Mesendoderm (in vitro differentiated cells): ENCODE results near the gene PTPN9.
A peak's percentile ranks its signal among the peaks of the same experiment; 100 is the strongest.

Experiments
- DNase-seq: peaks from one replicate; pipeline ENCODE4 v3.0.0; 2013
- H2AK5ac ChIP-seq: 2 replicates; pipeline ENCODE4 v1.6.1; 2013; ENCODE audit warnings: low read length, inconsistent platforms
- H2BK120ac ChIP-seq: 2 replicates; pipeline ENCODE4 v1.6.1; 2013; ENCODE audit warnings: low read depth, mild to moderate bottlenecking, low read length, moderate library complexity, mixed read lengths
- H2BK15ac ChIP-seq: replicated peaks from 2 replicates; pipeline ENCODE4 v1.6.1; 2013; ENCODE audit warnings: low read depth, mild to moderate bottlenecking, moderate library complexity
- H2BK5ac ChIP-seq: 2 replicates; pipeline ENCODE4 v1.6.1; 2013; ENCODE audit warnings: low read length, inconsistent platforms
- H3K18ac ChIP-seq: 2 replicates; pipeline ENCODE4 v1.6.1; 2013; ENCODE audit warnings: mild to moderate bottlenecking, low read length, mixed read lengths
- H3K23ac ChIP-seq: one replicate; pipeline ENCODE4 v1.6.1; 2013; ENCODE audit warnings: low read length
- H3K27ac ChIP-seq: 2 replicates; pipeline ENCODE4 v1.5.1; 2013; ENCODE audit warnings: low read depth, mild to moderate bottlenecking, inconsistent platforms, low read length, moderate library complexity
- H3K27me3 ChIP-seq: 2 replicates; pipeline ENCODE4 v1.6.1; 2013; ENCODE audit warnings: low read length, control low read depth, mild to moderate bottlenecking, inconsistent platforms; ENCODE audit not compliant: insufficient read depth, poor library complexity
- H3K36me3 ChIP-seq: 2 replicates; pipeline ENCODE4 v1.6.1; 2013; ENCODE audit warnings: low read length, inconsistent platforms; ENCODE audit not compliant: control insufficient read depth, insufficient read depth
- H3K4ac ChIP-seq: one replicate; pipeline ENCODE4 v1.6.1; 2013; ENCODE audit warnings: low read depth, mild to moderate bottlenecking, low read length, moderate library complexity
- H3K4me1 ChIP-seq: 2 replicates; pipeline ENCODE4 v1.6.1; 2013; ENCODE audit warnings: low read depth, low read length, inconsistent platforms; ENCODE audit not compliant: control insufficient read depth
- H3K4me2 ChIP-seq: 2 replicates; pipeline ENCODE4 v1.6.1; 2013; ENCODE audit warnings: low read length
- H3K4me3 ChIP-seq: 2 replicates; pipeline ENCODE4 v1.5.1; 2013; ENCODE audit warnings: mild to moderate bottlenecking, low read length
- H3K56ac ChIP-seq: one replicate; pipeline ENCODE4 v1.6.1; 2013; ENCODE audit warnings: low read length
- H3K79me1 ChIP-seq: 2 replicates; pipeline ENCODE4 v1.6.1; 2013; ENCODE audit warnings: low read length, inconsistent platforms
- H3K79me2 ChIP-seq: 2 replicates; pipeline ENCODE4 v1.6.1; 2013; ENCODE audit warnings: mild to moderate bottlenecking, low read length; ENCODE audit not compliant: control insufficient read depth, insufficient read depth
- H3K9ac ChIP-seq: 2 replicates; pipeline ENCODE4 v1.6.1; 2013; ENCODE audit warnings: low read length, inconsistent platforms
- H4K5ac ChIP-seq: one replicate; pipeline ENCODE4 v1.6.1; 2013; ENCODE audit warnings: low read length
- H4K8ac ChIP-seq: one replicate; pipeline ENCODE4 v1.6.1; 2013; ENCODE audit warnings: low read depth, mild to moderate bottlenecking, control low read depth, low read length, moderate library complexity
- WGBS: extraction: QIAGEN DNeasy Blood & Tissue Kit; methylation state at CpG from one replicate; pipeline ENCODE4 v1.1.7; 2013; ENCODE audit warnings: low lambda C conversion rate, missing lambda C conversion rate; ENCODE audit not compliant: insufficient coverage; ENCODE audit errors: extremely low coverage; 5-methylcytosine and 5-hydroxymethylcytosine counted together

Gene PTPN9

DNA sequence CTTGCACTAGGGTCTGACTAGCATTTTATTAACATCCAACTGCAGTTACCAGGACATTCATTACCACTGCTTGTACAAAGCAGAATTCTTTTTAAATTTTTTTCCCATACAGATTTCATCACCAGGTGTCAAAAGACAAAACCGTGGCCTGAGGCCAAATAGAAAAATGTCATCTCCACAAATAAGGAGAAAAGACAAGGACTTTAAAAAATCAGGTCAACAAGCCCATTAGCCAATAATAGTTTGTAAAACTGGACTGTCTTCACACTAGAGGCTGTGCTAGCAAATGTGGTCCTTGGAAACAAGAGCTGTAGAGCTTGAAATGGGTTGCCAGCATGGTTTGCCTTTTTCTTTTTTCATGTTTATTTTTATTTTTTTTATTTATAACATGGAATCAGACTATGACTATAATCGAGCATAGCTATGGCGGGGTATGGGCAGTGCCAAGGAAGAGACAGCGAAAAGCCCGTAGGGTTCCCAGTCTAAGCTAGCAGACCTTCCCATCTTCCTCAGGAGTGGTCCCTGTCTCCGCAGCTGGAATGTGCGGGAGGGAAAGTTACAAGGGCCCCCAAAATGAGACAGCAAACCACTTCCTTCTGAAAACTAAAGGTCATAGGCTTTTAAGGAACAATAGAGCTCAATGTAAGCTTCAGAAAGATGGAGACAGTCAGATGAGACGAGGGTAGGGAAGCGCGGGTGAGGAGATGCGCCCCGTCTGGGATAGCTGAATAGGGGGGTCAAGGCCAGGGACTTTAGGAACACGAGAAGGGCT, 1.5 kb downstream of the PTPN9 start:
- no peak for DNase-seq
- peaks cover 45% of the 10 kb centered on the region for H3K79me2 ChIP-seq
- H3K9ac ChIP-seq: peak overlapping the region; percentile 98
- H3K4me1 ChIP-seq: peaks cover 11% of the 10 kb centered on the region
- H2BK120ac ChIP-seq: no peak overlapping the region
- H3K4me3 ChIP-seq: peak overlapping the region; percentile 97
- no CpG with 5 or more reads among the region's 13 CpGs for WGBS
- no peak overlapping the region for H2BK5ac ChIP-seq
- H3K4ac ChIP-seq: peak overlapping the region; percentile 50
- peak overlapping the region; percentile 99 for H3K18ac ChIP-seq
- peak overlapping the region; percentile 87 for H3K56ac ChIP-seq
- peak overlapping the region; percentile 82 for H3K4me2 ChIP-seq
- no peak overlapping the region for H4K8ac ChIP-seq
- peak overlapping the region; percentile 99 for H3K27ac ChIP-seq
- no peaks in the 10 kb centered on the region for H3K27me3 ChIP-seq
- H3K79me1 ChIP-seq: peaks cover 4% of the 10 kb centered on the region
- H2BK15ac ChIP-seq: no peak overlapping the region
- no peaks in the 10 kb centered on the region for H3K36me3 ChIP-seq
- H4K5ac ChIP-seq: no peak overlapping the region
- peak overlapping the region; percentile 45 for H2AK5ac ChIP-seq
- H3K23ac ChIP-seq: peak overlapping the region; percentile 19

GRCh38 chr15:75573648-75574384, 5.3 kb downstream of the PTPN9 start:
- H3K4ac ChIP-seq: no peak overlapping the region
- H3K79me2 ChIP-seq: peaks cover 72% of the 10 kb centered on the region
- DNase-seq: peak; percentile 44
- no peak overlapping the region for H3K18ac ChIP-seq
- peaks cover 7% of the 10 kb centered on the region for H3K4me1 ChIP-seq
- H2BK15ac ChIP-seq: no peak overlapping the region
- H3K4me2 ChIP-seq: no peak overlapping the region
- no peak overlapping the region for H2BK5ac ChIP-seq
- H4K5ac ChIP-seq: no peak overlapping the region
- H3K9ac ChIP-seq: peak overlapping the region; percentile 22
- no peak overlapping the region for H3K23ac ChIP-seq
- H3K4me3 ChIP-seq: no peak overlapping the region
- H3K27ac ChIP-seq: no peak overlapping the region
- no peak overlapping the region for H2AK5ac ChIP-seq
- H3K56ac ChIP-seq: no peak overlapping the region
- H3K79me1 ChIP-seq: peaks cover 4% of the 10 kb centered on the region
- H3K27me3 ChIP-seq: no peaks in the 10 kb centered on the region
- no peaks in the 10 kb centered on the region for H3K36me3 ChIP-seq
- H2BK120ac ChIP-seq: no peak overlapping the region
- H4K8ac ChIP-seq: no peak overlapping the region
- WGBS: no CpG with 5 or more reads among the region's 5 CpGs

- H3K36me3 ChIP-seq: no peaks in the 10 kb centered on the region
- H3K79me2 ChIP-seq: peaks cover 64% of the 10 kb centered on the region
- H3K4me3 ChIP-seq: no peak overlapping the region
- WGBS: no CpG with 5 or more reads among the region's 8 CpGs
- no peak overlapping the region for H4K8ac ChIP-seq
- H3K56ac ChIP-seq: no peak overlapping the region
- no peak overlapping the region for H2BK120ac ChIP-seq
- DNase-seq: no peak
- no peak overlapping the region for H3K18ac ChIP-seq
- no peak overlapping the region for H3K4ac ChIP-seq
- peaks cover 5% of the 10 kb centered on the region for H3K4me1 ChIP-seq
- H2BK15ac ChIP-seq: no peak overlapping the region
- no peak overlapping the region for H3K23ac ChIP-seq
- no peaks in the 10 kb centered on the region for H3K27me3 ChIP-seq
- no peak overlapping the region for H3K9ac ChIP-seq
- peaks cover 6% of the 10 kb centered on the region for H3K79me1 ChIP-seq
- no peak overlapping the region for H2AK5ac ChIP-seq
- no peak overlapping the region for H4K5ac ChIP-seq
- no peak overlapping the region for H2BK5ac ChIP-seq
- no peak overlapping the region for H3K27ac ChIP-seq
- H3K4me2 ChIP-seq: no peak overlapping the region
These were observed 8.8 kb downstream of the PTPN9 start for GRCh38 chr15:75570126-75570845.

- H4K8ac ChIP-seq: no peak overlapping the region
- H3K4me2 ChIP-seq: no peak overlapping the region
- no peak overlapping the region for H3K18ac ChIP-seq
- H3K23ac ChIP-seq: no peak overlapping the region
- no CpG with 5 or more reads among the region's 3 CpGs for WGBS
- H3K4ac ChIP-seq: no peak overlapping the region
- no peak overlapping the region for H3K27ac ChIP-seq
- H2BK5ac ChIP-seq: no peak overlapping the region
- no peak overlapping the region for H3K56ac ChIP-seq
- no peak overlapping the region for H2BK120ac ChIP-seq
- H3K36me3 ChIP-seq: no peaks in the 10 kb centered on the region
- H4K5ac ChIP-seq: no peak overlapping the region
- H3K9ac ChIP-seq: no peak overlapping the region
- DNase-seq: peak; percentile 46
- no peak overlapping the region for H3K4me3 ChIP-seq
- H3K27me3 ChIP-seq: no peaks in the 10 kb centered on the region
- no peak overlapping the region for H2AK5ac ChIP-seq
- H3K79me1 ChIP-seq: peaks cover 4% of the 10 kb centered on the region
- H3K79me2 ChIP-seq: peaks cover 49% of the 10 kb centered on the region
- no peaks in the 10 kb centered on the region for H3K4me1 ChIP-seq
- H2BK15ac ChIP-seq: no peak overlapping the region
These were observed 13.8 kb downstream of the PTPN9 start for GRCh38 chr15:75565062-75565970.

GRCh38 chr15:75561888-75562287, 17.2 kb downstream of the PTPN9 start:
- H3K18ac ChIP-seq: no peak overlapping the region
- no CpG with 5 or more reads among the region's 5 CpGs for WGBS
- no peak overlapping the region for H2AK5ac ChIP-seq
- H4K5ac ChIP-seq: no peak overlapping the region
- H3K27me3 ChIP-seq: no peaks in the 10 kb centered on the region
- DNase-seq: no peak
- H3K9ac ChIP-seq: no peak overlapping the region
- no peak overlapping the region for H3K23ac ChIP-seq
- H3K27ac ChIP-seq: no peak overlapping the region
- peaks cover 25% of the 10 kb centered on the region for H3K79me2 ChIP-seq
- no peak overlapping the region for H3K4me2 ChIP-seq
- no peak overlapping the region for H3K4ac ChIP-seq
- no peak overlapping the region for H3K4me3 ChIP-seq
- H2BK15ac ChIP-seq: no peak overlapping the region
- no peaks in the 10 kb centered on the region for H3K36me3 ChIP-seq
- peaks cover 3% of the 10 kb centered on the region for H3K79me1 ChIP-seq
- H3K56ac ChIP-seq: no peak overlapping the region
- H2BK120ac ChIP-seq: no peak overlapping the region
- H2BK5ac ChIP-seq: no peak overlapping the region
- no peaks in the 10 kb centered on the region for H3K4me1 ChIP-seq
- H4K8ac ChIP-seq: no peak overlapping the region
